Lung (tissue), 16 donors: ENCODE data around the gene MMP2. TPM values are rescaled to one million over a fixed set of nuclear protein-coding genes. Genes with fewer than 3 reads are reported as not detected.
A peak's percentile ranks its signal among the peaks of the same experiment; 100 is the strongest.

Experiments used
- ATAC-seq: fragments of 200-7000 bp; cut with Tn5 transposase; one replicate; pipeline ENCODE4 v1.9.1; 2020; ENCODE audit warnings: moderate number of reproducible peaks; ENCODE audit not compliant: insufficient read depth, low FRiP score
- DNase-seq, 3 donors: peaks; one replicate each; pipeline ENCODE4 v3.0.0-alpha.2; 2013 to 2017
- H3K27ac ChIP-seq, 2 donors: one replicate each; pipeline ENCODE4 v1.5.1; 2013; ENCODE audit warnings: mild to moderate bottlenecking in 2 of 2, moderate library complexity in 2 of 2, control low read depth in 1 of 2, inconsistent platforms in 1 of 2, low read depth in 1 of 2, low read length in 1 of 2
- H3K27me3 ChIP-seq, 3 donors: one replicate each; pipeline ENCODE4 v1.5.1; 2013; ENCODE audit warnings: low read length in 2 of 3; ENCODE audit not compliant: control insufficient read depth in 3 of 3, insufficient read depth in 3 of 3
- H3K36me3 ChIP-seq, 4 donors: one replicate each; pipeline ENCODE4 v1.5.1; 2013; ENCODE audit warnings: low read length in 4 of 4, mild to moderate bottlenecking in 1 of 4, moderate library complexity in 1 of 4; ENCODE audit not compliant: control insufficient read depth in 4 of 4, insufficient read depth in 4 of 4
- H3K4me1 ChIP-seq, 5 donors: one replicate each; pipeline ENCODE4 v1.5.1; 2013; ENCODE audit warnings: low read length in 5 of 5, mild to moderate bottlenecking in 2 of 5, moderate library complexity in 1 of 5; ENCODE audit not compliant: control insufficient read depth in 5 of 5, insufficient read depth in 5 of 5
- H3K4me3 ChIP-seq: one replicate; pipeline ENCODE4 v1.5.1; 2013; ENCODE audit warnings: mild to moderate bottlenecking, control low read depth, moderate library complexity
- H3K9ac ChIP-seq, 2 donors: one replicate each; pipeline ENCODE4 v1.5.1; 2013; ENCODE audit warnings: low read length in 2 of 2, control low read depth in 1 of 2; ENCODE audit not compliant: insufficient read depth in 1 of 2
- H3K9me3 ChIP-seq, 4 donors: one replicate each; pipeline ENCODE4 v1.5.1; 2013; ENCODE audit warnings: low read length in 3 of 4, mild to moderate bottlenecking in 1 of 4, moderate library complexity in 1 of 4; ENCODE audit not compliant: control insufficient read depth in 4 of 4, insufficient read depth in 3 of 4
- CTCF ChIP-seq: IDR thresholded peaks from 2 replicates; pipeline ENCODE4 v1.5.1; 2012; ENCODE audit warnings: mild to moderate bottlenecking; ENCODE audit errors: control extremely low read depth, extremely low read depth
- WGBS, 2 donors: extraction: QIAGEN DNeasy Blood & Tissue Kit; methylation state at CpG; one replicate each; pipeline ENCODE4 v1.1.7; 2013; 5-methylcytosine and 5-hydroxymethylcytosine counted together
- long read RNA-seq, 5 donors: transcript quantifications; one replicate each; lab custom pipeline, GENCODE V29; 2026
- polyA plus RNA-seq, 2 donors: library from polyadenylated mRNA; stranded (reverse); fragments of 200-250 nt; gene quantifications; one replicate each; pipeline ENCODE4 v1.2.1, GENCODE V29; 2013
- total RNA-seq, 2 donors: library from RNA; depleted of rRNA in 1 of 2; stranded (reverse); fragments of >200 nt in 1 of 2; gene quantifications; one replicate each; pipeline ENCODE4 v1.2.1, GENCODE V29; 2014 to 2021
- donor health status: control.
- donor health status: control.
- donor health status: Bipolar disorder and iron deficiency.
- donor health status: healthy.
- donor health status: DM: yes; HTN: yes; CAD: no.

MMP2 gene
- total RNA-seq (100 to 1,000 TPM; 218 to 291 TPM), polyA plus RNA-seq (100 to 1,000 TPM in 1 of 2 donors, 10 to 100 TPM in 1; 41.9 to 119 TPM)
- long read RNA-seq, donor 1, transcript MMP2-201 (13 exons, 3,741 nt): major isoform, 184 of 290 reads
- long read RNA-seq, donor 1, partial matches to known transcripts: 86 of 290 reads
- long read RNA-seq, donor 1, other reads (novel, unspliced or antisense): 20 of 290 reads
- long read RNA-seq, donor 2, transcript MMP2-201 (13 exons, 3,741 nt): major isoform, 22 of 60 reads
- long read RNA-seq, donor 2, partial matches to known transcripts: 38 of 60 reads
- long read RNA-seq, donor 2, other reads (novel, unspliced or antisense): 0 of 60 reads
- long read RNA-seq, donor 3, transcript MMP2-201 (13 exons, 3,741 nt): major isoform, 71 of 176 reads
- long read RNA-seq, donor 3, partial matches to known transcripts: 99 of 176 reads
- long read RNA-seq, donor 3, other reads (novel, unspliced or antisense): 6 of 176 reads
- long read RNA-seq, donor 4, transcript MMP2-201 (13 exons, 3,741 nt): major isoform, 12 of 113 reads
- long read RNA-seq, donor 4, partial matches to known transcripts: 101 of 113 reads
- long read RNA-seq, donor 4, other reads (novel, unspliced or antisense): 0 of 113 reads
- long read RNA-seq, donor 5, transcript MMP2-201 (13 exons, 3,741 nt): major isoform, 133 of 343 reads
- long read RNA-seq, donor 5, partial matches to known transcripts: 205 of 343 reads
- long read RNA-seq, donor 5, other reads (novel, unspliced or antisense): 5 of 343 reads

GRCh38 chr16:55478827-55479429 is at the start of gene MMP2:
Gene MMP2 (plus strand): TSS chr16:55479198. CDS start chr16:55479480, 282 bp downstream.
- Histone ChIP-seq H3K9me3 (no peaks in the 10 kb centered on the region), H3K9ac (peak within 1 kb of the TSS; percentile 3 to 76), H3K27me3 (peaks cover 0 to 7% (median 0%) of the 10 kb centered on the region in 3 donors), H3K4me1 (peaks cover 0 to 39% (median 9%) of the 10 kb centered on the region in 5 donors), H3K27ac (peak within 1 kb of the TSS; percentile 27 to 89), H3K36me3 (peaks cover 0 to 31% (median 13%) of the 10 kb centered on the region in 4 donors), H3K4me3 (peak within 1 kb of the TSS; percentile 42)
- peak; percentile 64 for ATAC-seq
- TF ChIP-seq CTCF: no peak
- peak; percentile 94 to 96 (median 95) for DNase-seq
- 1 to 4% methylated on average over 29 to 46 of the region's 46 CpGs for WGBS, 2 donors

DNA sequence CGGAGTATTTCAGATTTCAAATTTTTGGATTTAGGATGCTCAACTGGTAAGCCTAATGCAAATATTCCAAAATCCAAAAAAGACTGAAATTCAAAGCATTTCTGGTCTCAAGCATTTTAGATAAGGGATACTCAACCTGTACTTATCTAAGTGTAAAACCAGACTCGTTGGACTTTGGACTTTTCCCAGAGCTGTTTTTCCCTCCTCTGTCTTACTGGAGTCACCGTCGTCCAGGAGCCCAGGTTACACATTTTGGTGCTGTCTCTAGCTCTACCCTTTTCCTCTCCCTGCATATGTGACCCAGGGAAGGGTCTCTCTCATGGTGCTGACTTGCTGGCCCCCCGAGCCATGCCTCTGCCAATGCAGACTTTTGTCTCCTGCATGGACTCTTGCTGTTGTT is 46.0 kb upstream of the MMP2 start:
- no peak overlapping the region for H3K9ac ChIP-seq
- ATAC-seq: no peak
- DNase-seq: no peak

GRCh38 chr16:55433535-55433934 is 45.5 kb upstream of the MMP2 start:
- ATAC-seq (no peak), DNase-seq (no peak)
- Histone ChIP-seq H3K27ac (no peak overlapping the region), H3K36me3 (no peaks in the 10 kb centered on the region), H3K4me3 (no peak overlapping the region), H3K4me1 (no peaks in the 10 kb centered on the region), H3K9ac (no peak overlapping the region), H3K27me3 (peaks cover 0 to 11% (median 0%) of the 10 kb centered on the region in 3 donors), H3K9me3 (no peaks in the 10 kb centered on the region)
- 78 to 91% methylated on average over 5 of the region's 5 CpGs for WGBS, 2 donors
- TF ChIP-seq CTCF: no peak

More for the DNA sequence above, 46.0 kb upstream of the MMP2 start:
- no peak for TF ChIP-seq CTCF
- H3K27ac ChIP-seq: no peak overlapping the region
- no peaks in the 10 kb centered on the region for H3K4me1 ChIP-seq
- no peaks in the 10 kb centered on the region for H3K9me3 ChIP-seq
- WGBS, 2 donors: 56 to 86% methylated on average over 5 of the region's 5 CpGs
- H3K36me3 ChIP-seq: no peaks in the 10 kb centered on the region
- no peak overlapping the region for H3K4me3 ChIP-seq
- peaks cover 0 to 11% (median 0%) of the 10 kb centered on the region in 3 donors for H3K27me3 ChIP-seq
